GM13976 (cell line): ENCODE data around the gene TTC31.
A peak's percentile ranks its signal among the peaks of the same experiment; 100 is the strongest.

Experiments
- DNase-seq: peaks from one replicate; pipeline ENCODE4 v3.0.0; 2012; ENCODE audit warnings: low spot score
- in situ Hi-C: fragments of 300-500 bp; cut with MboI; formaldehyde crosslinking; loops from one replicate; pipeline ENCODE4 v1.12.0; 2022; ENCODE audit warnings: low sequenced_read_pairs, mixed read lengths, inconsistent platforms; ENCODE audit not compliant: unreplicated experiment
- TF ChIP-seq, protein P1 (sequence below): IDR thresholded peaks from 2 replicates; pipeline ENCODE4 v1.5.1; 2012; ENCODE audit warnings: borderline replicate concordance, mild to moderate bottlenecking; ENCODE audit not compliant: insufficient read depth; ENCODE audit errors: extremely low read depth, missing control alignments, control extremely low read depth

TTC31 gene

DNA sequence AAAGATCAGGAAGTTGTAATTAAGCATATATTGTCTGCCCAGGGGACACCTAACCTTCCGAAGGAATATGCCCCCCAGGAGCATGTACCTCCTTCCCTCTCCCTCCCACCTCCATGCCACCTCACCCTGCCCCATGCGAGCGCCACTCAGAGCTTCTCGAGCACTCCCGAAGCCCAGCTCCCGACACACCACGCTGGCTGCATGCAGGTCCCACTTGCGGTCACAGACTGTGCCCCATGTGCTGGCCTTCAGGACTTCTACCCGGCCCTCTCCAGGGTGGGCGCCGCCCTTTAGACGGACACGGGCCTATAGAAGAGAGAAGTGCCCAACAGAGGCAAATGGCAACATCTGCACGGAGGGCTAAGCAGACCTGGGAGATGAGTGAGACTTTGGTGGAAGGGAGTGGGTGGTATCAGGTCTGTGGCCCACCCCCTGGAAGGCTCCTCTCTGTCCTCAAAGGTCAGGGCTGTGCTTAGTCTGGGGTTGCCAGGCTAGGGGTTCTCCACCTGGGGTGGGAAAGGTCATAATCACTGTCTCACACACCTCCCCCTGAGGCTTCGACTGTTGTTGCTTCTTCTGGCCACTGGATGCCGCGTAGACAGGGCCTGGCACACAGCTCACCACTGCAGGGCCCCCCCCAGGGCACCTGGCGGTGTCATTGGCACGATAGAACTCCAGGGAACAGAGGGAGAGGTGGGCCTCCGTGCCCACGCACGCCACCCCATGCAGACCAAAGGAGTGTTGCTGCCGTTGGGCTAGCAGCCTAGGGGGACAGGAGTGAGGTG is 53.5 kb downstream of the TTC31 start:
- in situ Hi-C loops = loop anchor here (10.0 kb wide), 1 partner anchor 48 kb away; no protein-coding TSS in a partner anchor
- no peak for DNase-seq
- TF ChIP-seq, protein P1, sequence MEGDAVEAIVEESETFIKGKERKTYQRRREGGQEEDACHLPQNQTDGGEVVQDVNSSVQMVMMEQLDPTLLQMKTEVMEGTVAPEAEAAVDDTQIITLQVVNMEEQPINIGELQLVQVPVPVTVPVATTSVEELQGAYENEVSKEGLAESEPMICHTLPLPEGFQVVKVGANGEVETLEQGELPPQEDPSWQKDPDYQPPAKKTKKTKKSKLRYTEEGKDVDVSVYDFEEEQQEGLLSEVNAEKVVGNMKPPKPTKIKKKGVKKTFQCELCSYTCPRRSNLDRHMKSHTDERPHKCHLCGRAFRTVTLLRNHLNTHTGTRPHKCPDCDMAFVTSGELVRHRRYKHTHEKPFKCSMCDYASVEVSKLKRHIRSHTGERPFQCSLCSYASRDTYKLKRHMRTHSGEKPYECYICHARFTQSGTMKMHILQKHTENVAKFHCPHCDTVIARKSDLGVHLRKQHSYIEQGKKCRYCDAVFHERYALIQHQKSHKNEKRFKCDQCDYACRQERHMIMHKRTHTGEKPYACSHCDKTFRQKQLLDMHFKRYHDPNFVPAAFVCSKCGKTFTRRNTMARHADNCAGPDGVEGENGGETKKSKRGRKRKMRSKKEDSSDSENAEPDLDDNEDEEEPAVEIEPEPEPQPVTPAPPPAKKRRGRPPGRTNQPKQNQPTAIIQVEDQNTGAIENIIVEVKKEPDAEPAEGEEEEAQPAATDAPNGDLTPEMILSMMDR = no peak

DNA sequence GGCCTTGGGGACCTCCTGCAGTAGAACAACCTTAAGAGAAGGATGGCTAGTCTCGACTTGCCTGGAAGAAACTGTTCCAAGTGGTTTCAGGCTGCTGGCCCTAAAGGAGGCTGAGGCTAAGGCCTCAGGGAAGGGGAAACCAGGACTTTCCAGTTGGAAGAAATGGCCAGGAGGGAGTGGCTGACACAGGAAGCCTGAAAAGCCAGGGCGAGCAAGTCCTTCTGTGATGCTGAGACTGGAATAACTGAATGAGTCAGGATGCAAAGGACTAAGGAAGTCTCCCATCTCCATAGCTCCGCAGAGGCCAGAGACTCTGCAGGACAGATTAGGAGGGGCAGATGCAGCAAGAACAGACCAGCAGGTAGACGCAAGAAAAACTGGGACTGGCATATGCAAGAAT is 54.3 kb downstream of the TTC31 start:
- in situ Hi-C loops = loop anchor here (10.0 kb wide), 1 partner anchor 48 kb away; no protein-coding TSS in a partner anchor
- no peak for DNase-seq
- TF ChIP-seq, protein P1 = no peak

DNA sequence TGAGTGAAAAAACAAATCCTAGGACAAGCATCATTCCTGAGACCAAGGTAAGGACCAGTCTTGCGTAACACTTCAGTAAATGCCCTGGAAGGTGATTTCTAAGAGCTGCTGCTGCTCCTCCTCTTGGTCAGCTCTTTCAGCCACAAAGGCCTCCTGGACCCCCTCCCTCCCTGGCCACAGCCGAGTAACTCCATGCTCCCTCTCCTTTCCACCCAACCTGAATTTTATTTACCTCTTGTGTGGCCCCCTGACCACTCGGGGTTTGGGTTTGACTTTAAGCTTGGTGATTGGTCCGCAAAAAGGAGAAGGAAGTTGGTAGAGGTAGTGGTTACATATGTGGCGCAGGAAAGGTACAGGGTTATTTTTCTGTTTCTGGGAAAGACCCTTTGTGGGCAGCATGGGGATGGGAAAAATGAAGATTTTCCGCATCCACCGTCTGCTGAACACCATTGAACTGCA is 56.0 kb downstream of the TTC31 start:
- in situ Hi-C loops = loop anchor here (10.0 kb wide), 1 partner anchor 46 kb away; no protein-coding TSS in a partner anchor
- DNase-seq = peak; percentile 60
- TF ChIP-seq, protein P1 = no peak

DNA sequence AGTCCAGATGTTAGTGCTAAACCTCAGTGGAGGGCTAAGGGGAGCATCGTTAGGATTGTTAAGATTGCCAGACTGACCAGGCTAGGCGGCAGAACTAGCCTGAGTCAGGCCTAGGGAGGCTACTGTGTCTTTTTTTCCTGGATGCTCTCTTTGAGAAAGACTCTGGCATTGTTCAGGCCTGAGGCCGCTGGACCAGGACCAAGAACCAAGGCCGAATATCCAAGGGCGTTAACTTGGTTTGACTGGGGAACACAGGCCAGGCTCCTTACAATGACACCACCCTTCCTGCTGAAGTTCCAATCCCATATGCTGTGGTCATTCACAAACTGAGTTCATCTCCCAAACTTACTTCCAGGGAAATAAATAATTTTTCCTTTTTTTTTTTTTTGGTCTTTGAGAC is 57.4 kb downstream of the TTC31 start:
- TF ChIP-seq, protein P1 = no peak
- in situ Hi-C loops = no loop called here
- no peak for DNase-seq

DNA sequence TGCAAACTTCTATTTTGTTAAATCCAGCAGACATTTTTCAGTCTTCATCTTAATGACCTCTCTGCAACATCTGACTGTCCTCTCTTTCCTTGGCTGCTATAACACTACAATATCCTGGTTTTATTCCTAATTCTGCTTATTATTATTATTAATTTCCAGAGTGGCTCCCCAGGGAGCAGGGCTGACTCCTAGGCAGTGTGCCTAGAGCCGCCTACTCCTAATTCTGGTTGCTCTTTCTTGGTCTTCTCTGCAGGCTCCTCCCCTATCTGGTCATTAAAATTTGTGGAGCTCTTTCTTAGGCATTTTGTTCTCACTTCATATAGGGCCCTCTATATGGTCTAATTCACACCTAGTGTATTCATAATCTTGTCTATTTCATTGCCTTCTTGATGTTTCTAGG is 60.1 kb downstream of the TTC31 start:
- no peak for DNase-seq
- in situ Hi-C loops = no loop called here
- TF ChIP-seq, protein P1 = no peak
